Esophagus squamous epithelium (tissue), 4 donors: Measurements from ENCODE around the gene MINDY4.

Source experiments
- CTCF ChIP-seq, 6 experiments: fragments of 450-650 bp in 4 of 6; fragments of 200-600 bp in 2 of 6; sonication (generic) in 2 of 6; IDR thresholded peaks; one replicate each; pipeline ENCODE4 v1.5.1; 2016 to 2019; ENCODE audit warnings: antibody characterized with exemption in 6 of 6, mild to moderate bottlenecking in 4 of 6, moderate library complexity in 4 of 6
- POLR2A ChIP-seq, 4 donors: fragments of 450-650 bp; IDR thresholded peaks; one replicate each; pipeline ENCODE4 v1.6.1; 2017; ENCODE audit warnings: antibody characterized with exemption in 4 of 4, mild to moderate bottlenecking in 4 of 4, moderate library complexity in 3 of 4

- no peak for TF ChIP-seq POLR2A (IDR thresholded peaks at IDR 0.05)
- TF ChIP-seq CTCF (IDR thresholded peaks at IDR 0.05): no peak
Observed at GRCh38 chr7:30859202-30859939, 88.2 kb downstream of the MINDY4 start.
